HG02981 (cell line): ENCODE results near the gene ARIH1.

Experiments
- ATAC-seq: cut with Tn5 transposase; IDR thresholded peaks from one replicate; pipeline ENCODE4 v1.9.1; 2021; ENCODE audit warnings: mild to moderate bottlenecking, moderate library complexity; ENCODE audit not compliant: unreplicated experiment

ARIH1 gene

GRCh38 chr15:72536506-72536905 lies 62.4 kb downstream of the ARIH1 start:
- no peak for ATAC-seq

DNA sequence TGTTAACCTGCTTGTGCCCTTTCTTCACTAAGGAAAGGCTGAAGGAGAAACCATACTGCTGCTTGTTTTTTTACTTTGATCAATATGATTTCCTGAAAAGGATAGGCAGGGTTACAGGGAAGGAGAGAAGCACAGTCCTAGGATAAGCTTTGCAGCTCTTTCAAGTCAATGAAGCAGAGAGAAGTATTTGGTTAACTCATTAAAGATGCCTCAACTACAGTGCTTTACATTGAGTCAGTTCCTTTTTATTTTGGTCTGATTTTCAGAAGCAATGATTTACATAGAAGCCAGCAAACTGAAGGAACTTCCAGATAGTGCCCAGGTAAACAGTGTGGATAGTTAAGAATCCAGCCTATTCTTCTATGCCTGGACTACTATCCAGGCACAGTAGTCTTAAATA lies 64.8 kb downstream of the ARIH1 start:
- ATAC-seq: no peak

- ATAC-seq: no peak
Measured at GRCh38 chr15:72540606-72541237, 66.6 kb downstream of the ARIH1 start.

- ATAC-seq: no peak
Measured at GRCh38 chr15:72541674-72542073, 67.5 kb downstream of the ARIH1 start.

DNA sequence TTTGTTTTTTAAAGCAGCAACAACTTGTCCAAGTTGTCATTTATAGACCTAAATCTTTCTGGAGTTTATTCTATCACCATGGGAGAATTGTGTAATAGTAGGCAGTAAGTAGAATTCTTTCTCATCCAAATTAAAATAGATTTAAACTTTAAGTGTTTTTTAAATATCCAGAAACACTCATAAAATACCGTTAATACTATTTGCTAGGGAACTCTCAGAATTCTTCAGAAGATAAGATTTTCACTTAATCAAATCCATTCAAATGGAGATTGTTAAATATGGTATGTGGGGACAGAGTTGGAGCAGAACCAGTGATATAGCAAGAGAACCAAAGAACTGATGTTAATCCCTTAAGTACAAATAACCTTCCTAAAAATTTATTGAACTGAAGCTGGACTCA lies 71.0 kb downstream of the ARIH1 start:
- no peak for ATAC-seq

GRCh38 chr15:72554471-72555425 lies 80.6 kb downstream of the ARIH1 start:
- no peak for ATAC-seq

DNA sequence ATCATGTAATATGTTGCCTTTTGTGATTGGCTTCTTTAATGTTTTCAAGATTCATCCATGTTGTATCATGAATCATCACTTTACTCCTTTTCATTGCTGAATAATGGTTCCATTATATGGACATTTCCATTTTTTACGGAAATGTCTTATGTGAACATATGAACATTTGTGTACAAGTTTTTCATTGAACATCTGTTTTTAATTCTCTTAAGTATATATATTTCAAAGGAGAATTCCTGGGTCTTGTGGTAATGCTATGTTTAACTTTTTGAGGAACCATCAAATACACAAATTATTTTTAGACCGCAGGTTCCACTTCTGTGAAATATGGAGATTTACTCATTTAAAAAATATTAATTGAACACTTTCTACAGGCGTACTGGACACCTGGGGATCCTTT lies 85.7 kb downstream of the ARIH1 start:
- ATAC-seq: no peak

GRCh38 chr15:72560458-72560857 lies 86.3 kb downstream of the ARIH1 start:
- ATAC-seq: no peak

DNA sequence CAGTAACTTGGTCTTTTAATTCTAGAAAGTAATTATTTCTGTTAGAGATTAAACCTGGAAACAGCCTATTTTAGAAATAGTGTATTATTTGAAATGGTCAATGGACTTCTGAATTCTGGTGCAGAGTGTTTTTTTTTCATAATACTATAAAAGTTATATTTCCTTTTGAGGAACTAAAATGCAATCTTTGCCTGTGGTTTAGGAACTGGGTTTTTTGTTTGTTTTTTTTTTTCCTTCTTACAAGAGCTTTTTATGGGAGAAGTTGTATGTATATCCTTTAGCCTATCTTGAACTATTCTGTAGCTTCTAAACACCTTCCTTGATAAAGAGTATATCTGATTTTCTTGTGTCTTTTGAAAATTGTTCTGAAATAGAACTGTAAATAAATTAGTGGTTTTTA lies 88.3 kb downstream of the ARIH1 start:
- no peak for ATAC-seq

DNA sequence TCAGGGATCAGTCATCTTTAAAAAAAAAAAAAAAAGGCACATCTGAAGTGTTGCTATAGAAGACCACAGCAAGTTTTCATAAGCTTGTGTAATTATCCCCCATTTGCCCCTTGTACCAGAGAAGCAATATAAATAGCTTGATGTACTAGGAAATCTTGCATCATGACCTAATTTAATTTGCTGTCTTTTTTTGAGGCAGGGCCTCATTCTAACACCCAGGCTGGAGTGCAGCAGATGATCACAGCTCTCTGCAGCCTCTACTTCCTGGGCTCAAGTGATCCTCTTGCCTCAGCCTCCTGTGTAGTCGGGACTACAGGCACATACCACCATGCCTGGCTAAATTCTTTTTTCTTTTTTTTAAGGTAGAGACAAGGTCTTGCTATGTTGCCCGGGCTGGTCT lies 88.7 kb downstream of the ARIH1 start:
- no peak for ATAC-seq

DNA sequence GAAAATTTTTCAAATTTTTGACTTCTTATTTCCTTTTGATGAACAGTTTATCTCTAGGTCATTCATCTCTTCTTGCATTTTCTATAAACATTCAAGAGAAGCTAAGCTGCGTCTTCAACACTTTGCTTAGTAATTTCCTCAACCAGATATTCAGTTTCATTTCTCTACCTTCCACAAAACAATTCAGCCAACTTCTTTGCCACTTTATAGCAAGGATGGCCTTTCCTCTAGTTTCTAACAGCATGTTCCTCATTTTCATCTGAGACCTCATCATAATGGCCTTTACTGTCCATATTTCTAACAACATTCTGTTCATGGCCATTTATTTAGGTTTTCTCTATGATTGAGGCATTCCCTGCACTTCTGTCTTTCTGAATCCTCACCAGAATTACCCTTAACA lies 90.0 kb downstream of the ARIH1 start:
- ATAC-seq: no peak

- ATAC-seq: no peak
Measured at GRCh38 chr15:72566973-72567372, 92.8 kb downstream of the ARIH1 start.

GRCh38 chr15:72570059-72570458 lies 95.9 kb downstream of the ARIH1 start:
- no peak for ATAC-seq

- ATAC-seq: no peak
Measured at GRCh38 chr15:72579814-72580213, 105.7 kb downstream of the ARIH1 start.

GRCh38 chr15:72584006-72584405 lies 109.9 kb downstream of the ARIH1 start:
- ATAC-seq: no peak

DNA sequence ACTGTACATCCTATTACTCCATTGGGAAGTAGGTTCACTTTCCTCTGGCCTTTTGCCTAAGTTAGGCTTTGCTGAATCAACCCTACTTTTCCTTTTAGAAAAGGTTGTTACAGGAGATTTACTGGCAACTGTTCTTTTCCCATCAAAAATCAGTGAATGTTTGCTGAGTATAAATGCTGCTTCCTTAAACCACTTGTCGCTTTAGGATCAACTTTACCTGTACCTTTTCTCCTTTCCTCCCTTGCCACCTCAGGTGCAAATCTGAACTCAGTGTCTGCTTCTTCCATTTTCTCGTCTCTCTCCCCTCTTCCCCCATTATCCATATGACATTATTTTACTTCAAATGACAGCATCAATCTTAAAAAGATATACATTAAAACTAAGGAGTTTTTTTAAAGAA lies 110.9 kb downstream of the ARIH1 start:
- ATAC-seq: no peak

- no peak for ATAC-seq
Measured at GRCh38 chr15:72585476-72586058, 111.4 kb downstream of the ARIH1 start.

DNA sequence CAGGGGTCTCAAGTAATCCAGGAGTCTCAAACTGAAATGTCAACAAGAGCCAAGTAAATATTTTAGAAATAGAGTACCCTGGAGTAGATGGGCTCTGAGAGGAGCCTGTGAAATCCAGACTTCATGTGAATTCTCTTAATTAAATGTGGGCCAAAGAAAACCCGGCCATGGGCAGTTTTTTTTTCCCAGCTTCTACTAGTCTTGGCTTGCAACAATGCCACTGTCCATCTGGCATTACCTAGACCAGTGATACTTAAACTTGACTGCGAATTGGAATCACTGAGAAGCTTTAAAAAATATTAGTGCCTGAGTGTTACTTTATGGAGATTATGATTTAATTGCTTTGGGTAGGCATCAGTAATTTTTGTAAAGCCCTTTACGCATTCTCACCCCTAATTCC lies 114.0 kb downstream of the ARIH1 start:
- ATAC-seq: no peak

DNA sequence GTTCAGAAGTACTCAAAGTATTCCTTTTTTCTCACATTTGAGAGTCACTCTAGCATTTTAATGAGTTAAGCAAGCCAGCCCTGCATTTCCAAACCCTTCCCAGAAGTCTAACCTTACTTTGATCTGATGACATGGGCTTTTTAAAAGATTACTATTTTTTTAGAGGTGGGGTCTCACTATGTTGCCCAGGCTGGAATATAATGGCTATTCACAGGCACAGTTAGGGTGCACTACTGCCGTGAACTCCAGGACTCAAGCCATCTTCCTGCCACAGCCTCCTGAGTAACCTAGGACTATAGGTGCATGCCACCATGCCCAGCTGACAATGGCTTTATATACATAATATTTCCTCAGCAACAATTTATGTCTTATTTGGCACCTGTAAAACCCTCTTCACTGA lies 116.3 kb downstream of the ARIH1 start:
- ATAC-seq: no peak

DNA sequence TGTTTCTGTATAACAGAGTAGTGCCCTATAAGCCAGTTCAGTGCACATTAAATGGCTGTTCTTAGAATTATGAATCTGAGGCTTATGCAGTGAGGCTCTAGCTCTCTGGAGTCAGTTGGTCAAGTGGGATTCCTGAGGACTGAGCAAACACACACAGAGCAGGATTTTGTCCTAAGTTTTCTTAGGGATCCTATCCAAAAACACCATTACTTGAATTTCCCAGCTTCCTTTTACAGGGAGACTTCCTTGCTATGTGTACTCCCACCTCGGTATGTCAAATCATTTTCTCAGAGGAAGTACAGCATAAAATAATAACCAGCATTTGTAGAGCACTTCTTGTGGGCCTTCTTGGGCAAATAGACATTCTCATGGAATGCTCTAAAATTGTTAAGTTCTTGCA lies 117.2 kb downstream of the ARIH1 start:
- no peak for ATAC-seq

DNA sequence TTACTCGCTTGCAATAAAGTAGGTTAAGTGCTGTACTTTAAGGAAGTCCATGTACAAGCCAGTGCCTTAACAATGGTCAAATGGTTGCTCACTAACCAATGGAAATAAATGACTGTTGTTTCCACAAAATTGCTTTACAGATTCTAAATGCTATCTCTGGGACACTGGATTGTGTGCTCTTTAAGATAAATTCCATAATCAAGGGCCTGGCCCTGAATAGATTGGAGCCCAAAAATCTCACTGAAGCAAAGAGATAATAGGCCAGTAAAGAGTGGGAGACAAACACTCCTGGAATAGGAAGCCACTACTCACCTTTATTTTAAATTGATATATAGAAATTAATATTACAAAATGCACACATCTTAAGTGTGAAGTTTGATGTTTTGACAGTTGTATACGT lies 118.0 kb downstream of the ARIH1 start:
- ATAC-seq: no peak

GRCh38 chr15:72592676-72593075 lies 118.5 kb downstream of the ARIH1 start:
- ATAC-seq: no peak
